Kidney (tissue), 14 donors: ENCODE results near the gene CHPF. TPM values are rescaled to one million over a fixed set of nuclear protein-coding genes. Genes with fewer than 3 reads are reported as not detected.
A peak's percentile ranks its signal among the peaks of the same experiment; 100 is the strongest.

Experiments
- DNase-seq, 5 donors: peaks; one replicate each; pipeline ENCODE4 v3.0.0-alpha.2; 2013 to 2020
- FAIRE-seq: peaks from 2 replicates; lab custom pipeline; 2012; peaks lifted over from hg19 to GRCh38; lab: Jason Lieb, UNC
- H3K27ac ChIP-seq, 2 donors: one replicate each; pipeline ENCODE4 v1.7.0; 2013; ENCODE audit warnings: low read depth in 2 of 2, low read length in 2 of 2, inconsistent platforms in 1 of 2
- H3K27me3 ChIP-seq: one replicate; pipeline ENCODE4 v1.7.1; 2013; ENCODE audit warnings: low read length, inconsistent platforms; ENCODE audit not compliant: control insufficient read depth, insufficient read depth
- H3K36me3 ChIP-seq, 3 donors: one replicate each; pipeline versions ENCODE4 v1.7.0 to v1.7.1; 2013; ENCODE audit warnings: low read length in 3 of 3, control low read depth in 1 of 3, inconsistent platforms in 1 of 3; ENCODE audit not compliant: insufficient read depth in 3 of 3, control insufficient read depth in 2 of 3
- H3K4me1 ChIP-seq, 3 donors: one replicate each; pipeline versions ENCODE4 v1.7.0 to v1.7.1; 2013; ENCODE audit warnings: low read length in 3 of 3, inconsistent platforms in 1 of 3, low read depth in 1 of 3; ENCODE audit not compliant: control insufficient read depth in 2 of 3, insufficient read depth in 2 of 3
- H3K4me3 ChIP-seq, 3 donors: one replicate each; pipeline versions ENCODE4 v1.7.0 to v1.8.1; 2013; ENCODE audit warnings: low read length in 3 of 3, control low read depth in 1 of 3, inconsistent platforms in 1 of 3
- H3K9ac ChIP-seq, 3 donors: one replicate each; pipeline versions ENCODE4 v1.7.0 to v1.7.1; 2013; ENCODE audit warnings: low read length in 3 of 3, control low read depth in 1 of 3, inconsistent platforms in 1 of 3
- H3K9me3 ChIP-seq, 3 donors: one replicate each; pipeline versions ENCODE4 v1.7.0 to v1.7.1; 2013; ENCODE audit warnings: low read length in 3 of 3, control low read depth in 1 of 3, inconsistent platforms in 1 of 3; ENCODE audit not compliant: control insufficient read depth in 2 of 3, insufficient read depth in 1 of 3
- CTCF ChIP-seq: IDR thresholded peaks from 3 replicates; pipeline ENCODE4 v1.5.1; 2012; ENCODE audit warnings: mild to moderate bottlenecking, moderate library complexity, borderline replicate concordance; ENCODE audit not compliant: insufficient read depth; ENCODE audit errors: extremely low read depth
- intact Hi-C: fragments of 100-400 bp; cut with DNase I; formaldehyde crosslinking; loops from one replicate; pipeline ENCODE4 v1.11.1; 2022
- polyA plus RNA-seq: library from polyadenylated mRNA; stranded (reverse); fragments of 350-450 nt; fragmentation: Illumina TruSeq; extraction: RNeasy Lipid Tissue Mini Kit (QIAGEN cat#74804); gene quantifications from one replicate; pipeline ENCODE4 v1.2.3, GENCODE V29; 2014; ENCODE audit warnings: low read depth, low replicate concordance; ENCODE audit not compliant: insufficient read depth
- total RNA-seq: library from RNA; stranded (reverse); fragmentation: NEBNext Ultra II Directional; extraction: Animal tissue kit (Norgen Biotek cat#: 25700); gene quantifications from one replicate; pipeline ENCODE4 v1.2.1, GENCODE V29; 2021
- donor health status: control.
- donor health status: control.
- donor health status: control.
- donor health status: control.
- donor health status: control.
- donor health status: DM: yes; HTN: yes; CAD: no.
- donor health status: Normal renal cell carcinoma (clear cell type).

CHPF gene
- total and polyA plus RNA-seq, 2 donors from 2014 or later = 57.3 to 59.5 TPM

GRCh38 chr2:219500135-219500534 is 43.5 kb downstream of the CHPF start:
- Histone ChIP-seq H3K36me3 (peaks cover 0 to 7% (median 6%) of the 10 kb centered on the region in 3 donors), H3K4me3 (no peak overlapping the region), H3K27me3 (peaks cover 12% of the 10 kb centered on the region), H3K9me3 (no peaks in the 10 kb centered on the region), H3K27ac (no peak overlapping the region), H3K9ac (no peak overlapping the region), H3K4me1 (peaks cover 0 to 17% (median 4%) of the 10 kb centered on the region in 3 donors)
- FAIRE-seq (no peak), DNase-seq (no peak)
- TF ChIP-seq CTCF = no peak
- intact Hi-C loops = no loop called here

GRCh38 chr2:219499555-219499954 is 44.1 kb downstream of the CHPF start:
- Histone ChIP-seq H3K9ac (peak overlapping the region in 1 of 3 donors; percentile 99), H3K4me3 (peak overlapping the region in 2 of 3 donors; percentile 57 to 98), H3K4me1 (peaks cover 0 to 17% (median 4%) of the 10 kb centered on the region in 3 donors), H3K27ac (no peak overlapping the region), H3K36me3 (peaks cover 0 to 7% (median 6%) of the 10 kb centered on the region in 3 donors), H3K27me3 (peaks cover 12% of the 10 kb centered on the region), H3K9me3 (no peaks in the 10 kb centered on the region)
- DNase-seq (no peak), FAIRE-seq (no peak)
- intact Hi-C loops = no loop called here
- TF ChIP-seq CTCF = no peak

- peaks cover 0 to 3% (median 1%) of the 10 kb centered on the region in 3 donors for H3K36me3 ChIP-seq
- peak overlapping the region; percentile 57 to 98 (median 69) for H3K4me3 ChIP-seq
- H3K27ac ChIP-seq = peak overlapping the region in 1 of 2 donors; percentile 94
- intact Hi-C loops = no loop called here
- peaks cover 0 to 17% (median 4%) of the 10 kb centered on the region in 3 donors for H3K4me1 ChIP-seq
- no peak for DNase-seq
- FAIRE-seq = no peak
- peak overlapping the region; percentile 61 to 99 (median 71) for H3K9ac ChIP-seq
- TF ChIP-seq CTCF = no peak
- H3K9me3 ChIP-seq = no peaks in the 10 kb centered on the region
- H3K27me3 ChIP-seq = peaks cover 12% of the 10 kb centered on the region
These were observed 44.6 kb downstream of the CHPF start for GRCh38 chr2:219499058-219499307.
